ENCODE measurements around the gene TTLL9.

TTLL9 gene

DNA sequence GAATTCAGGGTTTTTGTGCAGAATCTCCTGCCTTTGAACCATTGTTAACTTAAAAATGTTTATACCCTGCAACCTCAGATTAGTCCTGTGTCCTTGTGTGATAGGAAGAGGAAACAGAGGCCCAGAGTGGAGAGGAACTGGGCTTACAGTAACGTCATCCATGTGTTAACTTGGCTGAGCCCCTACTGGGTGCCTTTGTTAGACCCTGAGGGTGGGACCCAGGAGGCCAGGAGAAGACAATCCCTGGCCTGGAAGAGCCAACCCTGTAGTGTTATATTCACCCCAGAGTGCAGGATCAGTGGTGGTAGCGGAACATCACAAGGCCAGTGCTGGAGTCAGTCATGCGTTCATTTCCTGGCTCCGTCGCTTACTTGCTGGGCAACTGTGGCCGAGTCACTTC lies 40.7 kb upstream of the TTLL9 start:
- H3K27me3 ChIP-seq (ENCODE audit: control insufficient read depth, insufficient read depth, low read length): no peaks in the 10 kb centered on the region
- H3K4me3 ChIP-seq (ENCODE audit: low read depth, low read length): no peak overlapping the region
- H3K9me3 ChIP-seq (ENCODE audit: control insufficient read depth, low read length): no peaks in the 10 kb centered on the region
- H3K4me2 ChIP-seq (ENCODE audit: low read length): no peak overlapping the region
- H2AFZ ChIP-seq: no peak overlapping the region
- H3K9ac ChIP-seq: no peak overlapping the region
- no peak overlapping the region for H3K27ac ChIP-seq
- H3K36me3 ChIP-seq (ENCODE audit: control insufficient read depth, insufficient read depth, low read length): no peaks in the 10 kb centered on the region
- no peaks in the 10 kb centered on the region for H3K4me1 ChIP-seq
- TF ChIP-seq, protein P1, sequence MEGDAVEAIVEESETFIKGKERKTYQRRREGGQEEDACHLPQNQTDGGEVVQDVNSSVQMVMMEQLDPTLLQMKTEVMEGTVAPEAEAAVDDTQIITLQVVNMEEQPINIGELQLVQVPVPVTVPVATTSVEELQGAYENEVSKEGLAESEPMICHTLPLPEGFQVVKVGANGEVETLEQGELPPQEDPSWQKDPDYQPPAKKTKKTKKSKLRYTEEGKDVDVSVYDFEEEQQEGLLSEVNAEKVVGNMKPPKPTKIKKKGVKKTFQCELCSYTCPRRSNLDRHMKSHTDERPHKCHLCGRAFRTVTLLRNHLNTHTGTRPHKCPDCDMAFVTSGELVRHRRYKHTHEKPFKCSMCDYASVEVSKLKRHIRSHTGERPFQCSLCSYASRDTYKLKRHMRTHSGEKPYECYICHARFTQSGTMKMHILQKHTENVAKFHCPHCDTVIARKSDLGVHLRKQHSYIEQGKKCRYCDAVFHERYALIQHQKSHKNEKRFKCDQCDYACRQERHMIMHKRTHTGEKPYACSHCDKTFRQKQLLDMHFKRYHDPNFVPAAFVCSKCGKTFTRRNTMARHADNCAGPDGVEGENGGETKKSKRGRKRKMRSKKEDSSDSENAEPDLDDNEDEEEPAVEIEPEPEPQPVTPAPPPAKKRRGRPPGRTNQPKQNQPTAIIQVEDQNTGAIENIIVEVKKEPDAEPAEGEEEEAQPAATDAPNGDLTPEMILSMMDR (IDR thresholded peaks at IDR 0.05): no peak
- H3K79me2 ChIP-seq: no peaks in the 10 kb centered on the region

DNA sequence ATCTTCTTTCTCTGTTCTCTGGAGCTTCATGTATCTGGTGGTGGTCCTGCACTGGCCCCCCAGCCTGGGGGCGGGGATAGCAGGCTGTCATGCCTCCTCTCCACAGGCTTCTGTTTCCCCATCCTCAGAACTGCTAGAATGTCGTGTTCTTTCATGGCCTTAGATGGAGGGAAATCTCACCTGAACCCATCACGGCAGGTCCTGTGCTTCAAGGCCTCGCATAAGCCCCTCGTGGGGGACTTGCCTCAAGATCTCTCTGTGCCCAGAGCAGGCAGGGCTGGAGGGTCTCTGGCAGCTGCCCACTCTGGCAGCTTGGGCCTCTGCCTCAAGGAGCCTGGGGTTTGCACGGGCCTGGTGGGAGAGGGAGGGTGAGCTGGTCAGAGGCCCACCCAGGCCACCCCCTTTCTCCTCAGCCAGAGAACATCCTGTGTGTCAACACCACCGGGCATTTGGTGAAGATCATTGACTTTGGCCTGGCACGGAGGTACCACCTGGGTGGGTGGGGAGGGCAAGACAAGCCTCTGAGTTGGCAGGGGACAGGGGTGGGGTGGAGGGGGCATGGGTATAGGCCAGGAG lies 39.9 kb upstream of the TTLL9 start:
- Histone ChIP-seq H3K4me3 (ENCODE audit: low read depth, low read length) (no peak overlapping the region), H3K9ac (no peak overlapping the region), H3K79me2 (no peaks in the 10 kb centered on the region), H3K9me3 (ENCODE audit: control insufficient read depth, low read length) (no peaks in the 10 kb centered on the region), H3K27ac (no peak overlapping the region), H2AFZ (no peak overlapping the region), H3K4me1 (no peaks in the 10 kb centered on the region), H3K27me3 (ENCODE audit: control insufficient read depth, insufficient read depth, low read length) (no peaks in the 10 kb centered on the region), H3K36me3 (ENCODE audit: control insufficient read depth, insufficient read depth, low read length) (no peaks in the 10 kb centered on the region), H3K4me2 (ENCODE audit: low read length) (no peak overlapping the region)
- TF ChIP-seq, protein P1 (IDR thresholded peaks at IDR 0.05): no peak

DNA sequence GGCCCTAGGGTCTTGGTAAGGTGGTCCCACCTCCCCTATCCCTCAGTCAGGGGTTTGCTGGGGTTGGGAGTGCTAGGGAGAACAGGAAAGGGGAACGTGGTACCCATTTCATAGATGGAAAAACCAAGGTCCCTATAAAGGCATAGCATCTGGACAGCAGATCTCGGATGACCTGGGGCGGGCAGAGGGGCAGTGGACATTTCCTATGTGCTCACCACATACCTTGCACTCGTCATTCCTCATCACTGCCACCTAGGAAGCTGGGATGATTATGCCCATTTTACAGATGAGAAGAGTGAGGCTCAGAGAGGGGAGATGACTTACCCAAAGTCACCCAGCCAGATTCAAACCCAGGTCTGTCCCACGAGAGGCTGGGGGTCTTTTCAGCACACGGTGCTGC lies 39.2 kb upstream of the TTLL9 start:
- Histone ChIP-seq H3K4me1 (no peaks in the 10 kb centered on the region), H3K27me3 (ENCODE audit: control insufficient read depth, insufficient read depth, low read length) (no peaks in the 10 kb centered on the region), H3K9ac (no peak overlapping the region), H3K4me3 (ENCODE audit: low read depth, low read length) (no peak overlapping the region), H3K4me2 (ENCODE audit: low read length) (no peak overlapping the region), H3K9me3 (ENCODE audit: control insufficient read depth, low read length) (no peaks in the 10 kb centered on the region), H2AFZ (no peak overlapping the region), H3K36me3 (ENCODE audit: control insufficient read depth, insufficient read depth, low read length) (no peaks in the 10 kb centered on the region), H3K27ac (no peak overlapping the region), H3K79me2 (no peaks in the 10 kb centered on the region)
- TF ChIP-seq, protein P1 (IDR thresholded peaks at IDR 0.05): no peak

DNA sequence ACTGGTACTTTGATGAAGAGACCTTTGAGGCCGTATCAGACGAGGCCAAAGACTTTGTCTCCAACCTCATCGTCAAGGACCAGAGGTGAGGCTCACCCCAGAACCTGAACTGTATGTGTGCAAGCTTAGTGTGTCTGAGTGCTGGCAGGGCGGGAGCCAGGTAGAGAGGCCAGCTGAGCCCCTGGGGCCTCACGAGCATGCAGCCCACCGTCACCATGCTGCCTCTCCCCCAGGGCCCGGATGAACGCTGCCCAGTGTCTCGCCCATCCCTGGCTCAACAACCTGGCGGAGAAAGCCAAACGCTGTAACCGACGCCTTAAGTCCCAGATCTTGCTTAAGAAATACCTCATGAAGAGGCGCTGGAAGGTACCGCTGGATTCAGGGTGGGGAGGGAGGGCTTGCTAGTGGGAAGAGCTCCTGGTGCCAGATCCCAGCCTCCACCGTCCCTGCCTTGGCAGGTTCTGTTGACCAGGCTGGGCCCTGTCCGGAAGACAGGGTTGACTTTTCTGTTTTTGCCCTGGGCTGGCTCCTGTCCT lies 38.6 kb upstream of the TTLL9 start:
- H3K27me3 ChIP-seq (ENCODE audit: control insufficient read depth, insufficient read depth, low read length): no peaks in the 10 kb centered on the region
- no peak overlapping the region for H3K9ac ChIP-seq
- H3K4me3 ChIP-seq (ENCODE audit: low read depth, low read length): no peak overlapping the region
- no peaks in the 10 kb centered on the region for H3K79me2 ChIP-seq
- H3K9me3 ChIP-seq (ENCODE audit: control insufficient read depth, low read length): no peaks in the 10 kb centered on the region
- TF ChIP-seq, protein P1 (IDR thresholded peaks at IDR 0.05): no peak
- no peak overlapping the region for H2AFZ ChIP-seq
- H3K27ac ChIP-seq: no peak overlapping the region
- H3K4me1 ChIP-seq: peaks cover 3% of the 10 kb centered on the region
- H3K36me3 ChIP-seq (ENCODE audit: control insufficient read depth, insufficient read depth, low read length): no peaks in the 10 kb centered on the region
- H3K4me2 ChIP-seq (ENCODE audit: low read length): no peak overlapping the region
